Loucy (cell line): ENCODE results near the gene ZNF410.

Source experiments
- CTCF ChIP-seq: fragments of 200-600 bp; sonication (generic); conservative IDR thresholded peaks from 2 replicates; pipeline ENCODE4 v1.5.1; 2014; ENCODE audit warnings: mild to moderate bottlenecking, antibody characterized with exemption, low read length
- EZH2phosphoT487 ChIP-seq: fragments of 200-600 bp; IDR thresholded peaks from 2 replicates; pipeline ENCODE4 v1.6.1; 2018; ENCODE audit warnings: antibody characterized with exemption, mild to moderate bottlenecking, moderate library complexity, borderline replicate concordance

- no peak for TF ChIP-seq CTCF
- no peak for TF ChIP-seq EZH2phosphoT487
These were observed 2.7 kb downstream of the ZNF410 start for GRCh38 chr14:73889376-73889775.
